Measurements from ENCODE around the gene LRRC74B.

DNA sequence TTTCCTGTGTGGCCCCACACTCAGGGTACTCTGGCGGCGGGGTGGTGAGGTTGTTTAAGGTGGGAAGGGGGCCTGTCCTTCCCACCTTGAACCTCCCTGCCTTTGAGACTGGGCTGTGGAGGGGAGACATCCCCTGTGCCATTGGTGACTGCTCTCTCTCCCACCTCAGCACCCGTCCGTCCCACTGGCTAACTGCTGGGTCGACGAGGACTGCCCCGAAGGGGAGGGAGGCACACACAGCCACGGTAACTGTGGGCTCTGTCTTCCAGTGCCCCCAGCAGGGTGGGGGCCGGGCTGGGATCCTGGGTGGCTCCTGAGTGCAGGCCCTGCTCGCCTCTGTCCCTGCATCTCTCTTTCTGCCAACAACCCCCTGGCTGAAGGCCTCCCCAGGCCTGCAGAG, 23.2 kb upstream of the LRRC74B start:
- TF ChIP-seq CTCF (conservative IDR thresholded peaks at IDR 0.05; ENCODE audit: low read length) (no peak), EZH2phosphoT487 (IDR thresholded peaks at IDR 0.05; ENCODE audit: borderline replicate concordance) (no peak)
